Mucosa of gallbladder (tissue), 1 donor: ENCODE results near the gene CHST11. TPM values are rescaled to one million over a fixed set of nuclear protein-coding genes. Genes with fewer than 3 reads are reported as not detected.

Source experiments
- DNase-seq: peaks from one replicate; pipeline ENCODE4 v3.0.0-alpha.2; 2020; ENCODE audit warnings: low spot score
- total RNA-seq: library from RNA; stranded (reverse); gene quantifications from one replicate; pipeline ENCODE4 v1.2.1, GENCODE V29; 2021
- donor health status: DM: no; HTN: no; CAD: no.

Gene CHST11
- total RNA-seq, 1 donor from 2014 or later: 16.7 TPM

GRCh38 chr12:104652358-104652757 lies 195.6 kb downstream of the CHST11 start:
- DNase-seq: no peak

- no peak for DNase-seq
Observed at GRCh38 chr12:104652910-104653309, 196.2 kb downstream of the CHST11 start.

DNA sequence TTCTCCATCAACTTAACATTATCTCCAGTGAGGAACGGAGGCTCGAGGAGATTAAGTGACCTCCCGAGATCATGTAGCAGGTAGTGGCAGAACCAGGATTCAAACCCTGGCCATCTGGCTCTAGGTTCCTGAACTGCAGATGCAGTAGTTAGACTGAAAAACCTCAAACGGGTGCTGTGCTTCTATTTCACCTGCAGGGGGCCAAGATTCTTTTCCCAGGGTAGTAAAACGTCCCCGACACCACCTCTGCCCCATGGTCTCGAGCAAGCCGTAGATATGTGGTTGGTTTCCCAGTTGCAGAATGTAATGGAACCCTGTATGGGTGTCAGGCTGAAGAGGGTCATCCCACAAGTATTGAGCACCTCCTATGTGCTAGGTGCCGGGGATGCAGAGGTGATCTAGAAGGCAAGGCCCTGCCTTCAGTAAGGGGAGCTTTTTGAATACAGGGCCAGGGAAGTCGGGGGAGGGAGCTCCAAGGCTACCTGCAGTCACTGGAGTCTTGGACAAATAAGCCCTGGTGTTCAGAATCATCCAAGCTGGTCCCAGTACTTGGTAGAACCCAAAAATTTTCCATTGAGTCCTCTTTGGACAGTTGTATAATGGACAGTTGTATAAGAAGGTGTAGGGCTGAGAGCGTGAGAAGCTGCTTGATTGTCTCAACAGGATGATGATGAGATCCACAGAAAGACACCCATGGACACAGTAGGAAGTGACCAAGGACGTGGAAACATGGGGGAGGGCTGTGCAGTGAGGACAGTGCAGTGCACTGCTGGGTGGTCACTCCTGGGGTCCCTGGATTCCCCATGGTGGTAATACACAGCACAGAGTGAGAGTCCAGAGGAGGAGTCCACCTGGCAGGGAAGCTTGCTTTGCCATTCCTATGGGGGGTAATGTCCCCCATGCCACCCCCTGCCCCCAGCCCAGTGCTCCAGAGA lies 197.2 kb downstream of the CHST11 start:
- DNase-seq: no peak

DNA sequence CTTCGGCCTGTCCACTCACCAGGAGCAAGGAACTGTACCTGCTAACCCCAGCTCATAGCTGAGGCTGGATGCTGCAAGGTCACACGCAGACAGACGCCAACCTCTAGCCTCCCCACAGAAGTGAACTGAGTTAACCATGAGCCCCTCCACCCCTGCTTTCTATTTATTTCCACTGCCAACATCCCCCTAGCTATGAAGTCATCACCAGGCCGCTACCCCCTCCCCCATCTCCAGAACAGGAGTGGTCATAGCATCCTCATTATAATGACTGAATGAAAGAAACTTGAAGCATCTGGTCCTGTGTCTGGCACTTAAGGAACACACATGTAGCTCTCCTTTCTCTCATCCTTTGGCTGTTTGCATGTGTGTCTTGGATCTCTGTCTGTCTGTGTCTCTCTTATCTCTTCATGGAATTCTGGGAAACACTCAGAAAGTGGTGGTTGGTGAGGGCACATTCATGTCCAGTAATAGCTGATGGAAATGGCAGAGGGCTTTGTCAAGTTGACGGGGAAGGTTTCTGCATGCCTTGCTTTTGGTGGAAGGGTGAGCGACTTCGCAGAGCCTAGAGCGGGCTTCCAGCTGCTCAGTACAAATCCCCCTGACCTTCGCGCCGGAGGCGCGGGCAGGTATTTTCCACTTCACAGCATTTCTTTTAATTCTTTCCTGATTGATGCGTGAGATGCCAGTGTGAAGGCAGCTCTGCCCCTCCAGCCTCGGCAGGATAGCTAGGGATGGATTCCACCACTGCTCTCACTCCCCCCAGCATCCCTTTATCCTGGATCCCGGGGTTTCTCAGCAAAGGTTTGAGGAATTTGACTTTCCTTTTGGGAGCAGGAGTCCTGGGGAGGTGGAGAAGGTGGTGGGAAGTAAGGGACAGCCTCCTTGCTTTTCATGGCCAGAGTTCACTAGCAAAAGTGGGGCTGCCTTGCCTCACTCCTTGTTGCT lies 198.2 kb downstream of the CHST11 start:
- DNase-seq: no peak

- no peak for DNase-seq
Observed at GRCh38 chr12:104656383-104656782, 199.6 kb downstream of the CHST11 start.

GRCh38 chr12:104656921-104657320 lies 200.2 kb downstream of the CHST11 start:
- no peak for DNase-seq

GRCh38 chr12:104657726-104658484 lies 201.2 kb downstream of the CHST11 start:
- no peak for DNase-seq

DNA sequence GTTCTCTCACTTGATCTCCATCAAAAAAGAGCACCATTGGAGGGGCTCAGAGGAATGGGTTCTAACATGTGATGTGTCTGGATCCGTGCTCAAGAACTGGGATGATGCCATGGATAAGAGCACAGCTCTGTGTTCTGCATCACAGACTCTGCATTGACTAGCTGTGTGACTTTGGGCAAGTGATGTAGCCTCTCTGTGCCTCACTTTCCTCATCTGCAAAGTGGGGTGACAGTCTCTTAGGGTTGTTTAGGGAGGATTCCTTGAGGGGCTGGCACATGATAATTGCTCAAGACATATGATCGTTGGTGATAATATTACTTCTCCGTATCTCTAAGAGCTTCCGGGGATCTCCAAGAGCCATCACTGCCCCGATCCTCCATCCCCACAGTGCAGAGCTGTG lies 202.3 kb downstream of the CHST11 start:
- no peak for DNase-seq

GRCh38 chr12:104662203-104662602 lies 205.5 kb downstream of the CHST11 start:
- no peak for DNase-seq

GRCh38 chr12:104662908-104663307 lies 206.2 kb downstream of the CHST11 start:
- no peak for DNase-seq

- no peak for DNase-seq
Observed at GRCh38 chr12:104664351-104664750, 207.6 kb downstream of the CHST11 start.

GRCh38 chr12:104665296-104665695 lies 208.5 kb downstream of the CHST11 start:
- no peak for DNase-seq

GRCh38 chr12:104667139-104667538 lies 210.4 kb downstream of the CHST11 start:
- no peak for DNase-seq

- DNase-seq: peak; percentile 52
Observed at GRCh38 chr12:104668274-104668718, 211.5 kb downstream of the CHST11 start.

DNA sequence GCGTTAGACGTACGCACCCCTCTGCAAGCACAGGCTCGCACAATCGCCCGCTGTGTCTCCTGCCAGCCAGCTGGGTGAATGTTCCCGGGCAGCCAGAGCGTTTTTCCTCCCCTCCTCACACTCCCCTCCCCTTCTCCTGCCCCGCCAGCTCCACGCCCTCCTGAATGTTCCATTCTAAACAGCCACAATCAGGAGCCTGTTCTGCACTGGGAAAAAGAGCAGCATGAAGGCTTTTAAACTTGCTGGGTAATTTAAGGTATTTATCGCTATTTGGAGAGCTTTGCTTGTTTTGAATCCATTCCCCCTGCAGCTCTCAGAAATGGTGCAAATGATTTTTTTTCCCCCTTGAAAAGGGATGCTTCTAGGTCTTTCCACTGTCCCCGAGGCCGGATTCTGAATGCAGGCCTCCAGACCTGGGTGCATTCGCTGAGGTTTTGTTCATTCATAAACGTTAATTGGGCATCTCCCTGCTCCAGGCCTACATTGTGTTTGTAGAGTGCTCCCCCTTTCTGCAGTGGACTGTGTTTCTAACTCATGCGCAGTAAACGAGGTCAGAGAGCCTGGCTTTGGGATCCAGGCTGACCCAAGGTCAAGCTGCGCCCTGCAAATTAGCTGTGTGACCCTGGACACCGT lies 212.5 kb downstream of the CHST11 start:
- DNase-seq: peak; percentile 53

DNA sequence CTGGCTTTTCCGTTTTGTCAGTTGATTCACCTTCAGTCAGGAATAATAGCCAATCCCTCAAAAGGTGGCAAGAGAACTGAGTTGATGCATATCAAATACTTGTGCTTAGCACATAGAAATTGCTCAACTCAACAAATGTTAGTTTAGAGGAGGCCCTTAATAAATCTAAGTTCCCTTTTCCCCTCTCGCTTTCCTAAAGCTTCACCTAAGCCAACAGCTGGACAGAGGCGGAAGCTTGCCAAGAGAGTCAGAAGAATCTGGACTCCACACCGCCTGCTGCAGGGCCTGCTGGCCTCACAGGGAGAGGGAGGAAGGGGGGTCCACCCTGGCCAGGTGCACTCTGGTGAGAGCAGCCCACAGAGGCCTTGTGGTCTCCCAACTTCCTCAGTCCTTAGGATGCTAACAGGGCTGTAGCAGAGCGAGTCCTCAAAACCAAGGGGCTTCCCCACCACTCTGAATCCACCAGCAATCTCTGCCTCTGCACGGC lies 213.1 kb downstream of the CHST11 start:
- DNase-seq: no peak

DNA sequence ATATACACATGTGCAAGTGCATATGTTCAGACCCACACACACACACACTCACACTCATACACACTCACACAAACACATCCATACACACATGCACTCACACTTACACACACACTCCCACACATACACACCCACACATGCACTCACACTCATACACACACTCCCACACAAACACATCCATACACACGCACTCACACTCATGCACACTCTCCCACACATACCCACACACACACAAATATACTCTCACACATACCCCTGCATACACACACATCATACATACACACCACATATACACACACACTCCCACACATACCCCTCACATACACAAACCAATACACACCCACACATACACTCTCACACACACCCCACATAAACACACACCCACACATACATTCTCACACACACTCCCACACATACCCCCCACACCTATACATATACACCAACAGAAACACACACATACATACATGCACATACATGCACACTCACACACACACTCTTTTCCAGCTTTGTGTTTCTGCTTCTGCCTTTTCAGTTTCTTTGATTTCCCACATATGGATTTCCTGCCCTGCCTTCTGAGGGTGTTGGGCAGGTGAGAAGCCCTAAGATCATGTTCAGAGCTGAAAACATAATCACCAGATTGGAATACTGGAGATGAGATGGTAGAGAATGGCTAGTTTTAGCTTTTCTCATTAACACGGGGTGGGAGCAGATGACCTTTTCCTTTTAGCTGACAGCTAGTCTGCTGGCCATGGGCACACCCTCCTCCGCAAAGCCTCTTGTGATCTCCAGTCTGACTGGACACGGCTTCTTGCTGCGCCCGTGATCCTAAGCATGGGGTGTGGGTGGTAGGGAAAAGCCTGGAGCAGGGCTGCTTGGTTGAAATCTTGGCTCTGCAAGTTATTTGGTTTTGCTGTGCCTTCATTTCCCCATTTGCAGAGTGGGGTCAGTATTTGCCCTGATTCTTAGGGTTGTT lies 214.0 kb downstream of the CHST11 start:
- no peak for DNase-seq

DNA sequence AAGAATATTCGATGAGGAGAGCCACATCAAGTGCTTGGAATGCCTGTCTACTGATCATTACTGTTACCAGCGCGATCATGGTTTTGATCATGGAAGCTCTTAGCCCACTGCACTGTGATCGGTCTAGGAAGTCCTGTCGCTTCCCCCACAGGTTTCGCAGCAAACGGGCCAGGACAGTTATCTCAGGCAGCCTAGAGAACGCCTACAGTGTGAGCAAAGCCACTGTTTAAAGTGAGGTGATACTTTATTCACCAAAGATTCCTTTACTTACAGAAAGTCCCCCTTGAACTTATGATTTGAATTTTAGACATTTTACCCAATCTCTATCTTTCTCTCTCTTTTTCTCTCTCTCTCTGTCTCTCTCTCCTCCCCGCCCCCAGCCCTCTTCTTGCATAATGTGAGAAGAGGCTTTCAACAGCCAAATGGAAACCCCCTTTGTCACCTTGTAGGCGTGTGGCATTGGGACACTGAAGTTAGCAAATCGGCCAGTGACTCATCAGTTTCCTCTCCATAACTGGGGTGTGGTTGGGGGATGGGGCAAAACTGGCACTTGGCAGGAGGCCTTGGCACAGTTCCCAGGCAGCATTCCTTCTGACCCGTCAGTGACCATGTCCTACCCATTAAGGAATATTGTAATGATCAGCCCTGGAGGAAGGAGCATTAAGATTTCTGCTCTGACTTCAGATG lies 214.8 kb downstream of the CHST11 start:
- peak; percentile 93 for DNase-seq

- no peak for DNase-seq
Observed at GRCh38 chr12:104672096-104672445, 215.3 kb downstream of the CHST11 start.
